ENCODE results near the gene TREH. TPM values are rescaled to one million over a fixed set of nuclear protein-coding genes. Genes with fewer than 3 reads are reported as not detected.
"Not testable (repeated sequence)": the region's sequence is repeated elsewhere in the genome, so short reads cannot be mapped to it uniquely, and the experiment has no call there.

Gene TREH
- total RNA-seq, 2 experiments from 2014 or later: not detected

GRCh38 chr11:118689503-118689851, 10.0 kb upstream of the TREH start:
- no peaks in the 10 kb centered on the region for H3K9me3 ChIP-seq (ENCODE audit: low read length)
- H4K20me1 ChIP-seq (ENCODE audit: insufficient read depth, low read length): no peaks in the 10 kb centered on the region
- ChIA-PET CTCF (ENCODE audit: unreplicated experiment) (interaction anchor here (0.8 to 1.4 kb wide), 2 partner anchors 205 to 247 kb away, joined by 4 to 7 read pairs; no protein-coding TSS in a partner anchor), POLR2A (interaction anchor here (0.6 to 1.0 kb wide), 2 partner anchors 85 to 101 kb away, joined by 3 to 4 read pairs; partner anchors contain the start of gene DDX6)
- no peak overlapping the region for H3K4me2 ChIP-seq (ENCODE audit: low read length)
- no peak for DNase-seq (ENCODE audit: low spot score)
- H2AFZ ChIP-seq (ENCODE audit: low read length): no peak overlapping the region; the same call in 1 of the 2 replicates
- no peak overlapping the region for H3K27ac ChIP-seq (ENCODE audit: low read depth, low read length, poor library complexity, severe bottlenecking)
- TF ChIP-seq, protein P1, sequence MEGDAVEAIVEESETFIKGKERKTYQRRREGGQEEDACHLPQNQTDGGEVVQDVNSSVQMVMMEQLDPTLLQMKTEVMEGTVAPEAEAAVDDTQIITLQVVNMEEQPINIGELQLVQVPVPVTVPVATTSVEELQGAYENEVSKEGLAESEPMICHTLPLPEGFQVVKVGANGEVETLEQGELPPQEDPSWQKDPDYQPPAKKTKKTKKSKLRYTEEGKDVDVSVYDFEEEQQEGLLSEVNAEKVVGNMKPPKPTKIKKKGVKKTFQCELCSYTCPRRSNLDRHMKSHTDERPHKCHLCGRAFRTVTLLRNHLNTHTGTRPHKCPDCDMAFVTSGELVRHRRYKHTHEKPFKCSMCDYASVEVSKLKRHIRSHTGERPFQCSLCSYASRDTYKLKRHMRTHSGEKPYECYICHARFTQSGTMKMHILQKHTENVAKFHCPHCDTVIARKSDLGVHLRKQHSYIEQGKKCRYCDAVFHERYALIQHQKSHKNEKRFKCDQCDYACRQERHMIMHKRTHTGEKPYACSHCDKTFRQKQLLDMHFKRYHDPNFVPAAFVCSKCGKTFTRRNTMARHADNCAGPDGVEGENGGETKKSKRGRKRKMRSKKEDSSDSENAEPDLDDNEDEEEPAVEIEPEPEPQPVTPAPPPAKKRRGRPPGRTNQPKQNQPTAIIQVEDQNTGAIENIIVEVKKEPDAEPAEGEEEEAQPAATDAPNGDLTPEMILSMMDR (conservative IDR thresholded peaks at IDR 0.05; ENCODE audit: low read length): no peak
- TF ChIP-seq EZH2phosphoT487 (IDR thresholded peaks at IDR 0.05; ENCODE audit: borderline replicate concordance, low read depth, low read length): no peak
- H3K4me1 ChIP-seq (ENCODE audit: insufficient read depth, low read length, poor library complexity, severe bottlenecking): peaks cover 7% of the 10 kb centered on the region
- intact Hi-C loops (cut with micrococcal nuclease; ENCODE audit: unreplicated experiment): no loop called here
- no peaks in the 10 kb centered on the region for H3K79me2 ChIP-seq (ENCODE audit: insufficient read depth, low read depth, low read length)
- H3K9me2 ChIP-seq (ENCODE audit: insufficient read depth, low read length): no peaks in the 10 kb centered on the region
- no TSS peak for BruUV-seq (replicated peaks)
- no peak overlapping the region for H3K4me3 ChIP-seq (ENCODE audit: low read depth, low read length, poor library complexity, severe bottlenecking)
- H3K36me3 ChIP-seq (ENCODE audit: insufficient read depth, low read length): no peaks in the 10 kb centered on the region

- Histone ChIP-seq H4K20me1 (ENCODE audit: insufficient read depth, low read length) (no peaks in the 10 kb centered on the region), H2AFZ (ENCODE audit: low read length) (no peak overlapping the region; the same call in 1 of the 2 replicates), H3K9me3 (ENCODE audit: low read length) (no peaks in the 10 kb centered on the region), H3K79me2 (ENCODE audit: insufficient read depth, low read depth, low read length) (no peaks in the 10 kb centered on the region), H3K4me2 (ENCODE audit: low read length) (no peak overlapping the region), H3K27ac (ENCODE audit: low read depth, low read length, poor library complexity, severe bottlenecking) (no peak overlapping the region), H3K9me2 (ENCODE audit: insufficient read depth, low read length) (no peaks in the 10 kb centered on the region), H3K36me3 (ENCODE audit: insufficient read depth, low read length) (no peaks in the 10 kb centered on the region), H3K4me1 (ENCODE audit: insufficient read depth, low read length, poor library complexity, severe bottlenecking) (peaks cover 7% of the 10 kb centered on the region), H3K4me3 (ENCODE audit: low read depth, low read length, poor library complexity, severe bottlenecking) (no peak overlapping the region)
- ChIA-PET CTCF (ENCODE audit: unreplicated experiment) (interaction anchor here (1.1 to 1.4 kb wide), 2 partner anchors 100 to 247 kb away, joined by 3 to 7 read pairs; no protein-coding TSS in a partner anchor), POLR2A (interaction anchor here (0.5 to 1.0 kb wide), 3 partner anchors 51 to 1088 kb away, joined by 3 to 6 read pairs (median 6); no protein-coding TSS in a partner anchor)
- DNase-seq (ENCODE audit: low spot score): no peak
- TF ChIP-seq EZH2phosphoT487 (IDR thresholded peaks at IDR 0.05; ENCODE audit: borderline replicate concordance, low read depth, low read length): no peak
- TF ChIP-seq, protein P1 (conservative IDR thresholded peaks at IDR 0.05; ENCODE audit: low read length): no peak
- intact Hi-C loops (cut with micrococcal nuclease; ENCODE audit: unreplicated experiment): no loop called here
- BruUV-seq (replicated peaks): no TSS peak
Observed at GRCh38 chr11:118688851-118689502, 9.5 kb upstream of the TREH start.

- H3K4me3 ChIP-seq (ENCODE audit: low read depth, low read length, poor library complexity, severe bottlenecking); BruUV-seq (replicated peaks); H4K20me1 ChIP-seq (ENCODE audit: insufficient read depth, low read length); H3K36me3 ChIP-seq (ENCODE audit: insufficient read depth, low read length); intact Hi-C loops (cut with micrococcal nuclease; ENCODE audit: unreplicated experiment); H3K79me2 ChIP-seq (ENCODE audit: insufficient read depth, low read depth, low read length); H3K4me2 ChIP-seq (ENCODE audit: low read length); DNase-seq (ENCODE audit: low spot score); H3K4me1 ChIP-seq (ENCODE audit: insufficient read depth, low read length, poor library complexity, severe bottlenecking); H3K9me2 ChIP-seq (ENCODE audit: insufficient read depth, low read length); H3K9me3 ChIP-seq (ENCODE audit: low read length); H2AFZ ChIP-seq (ENCODE audit: low read length); H3K27ac ChIP-seq (ENCODE audit: low read depth, low read length, poor library complexity, severe bottlenecking): not testable (repeated sequence)
- POLR2A ChIA-PET: interaction anchor here (0.5 kb wide), 1 partner anchor 1087 kb away, joined by 6 read pairs; no protein-coding TSS in a partner anchor
- CTCF ChIA-PET (ENCODE audit: unreplicated experiment): interaction anchor here (1.1 kb wide), 1 partner anchor 101 kb away, joined by 3 read pairs; no protein-coding TSS in a partner anchor
Observed at GRCh38 chr11:118688339-118688738, 8.9 kb upstream of the TREH start.
